Measurements from ENCODE around the gene DNAH11. TPM values are rescaled to one million over a fixed set of nuclear protein-coding genes. Genes with fewer than 3 reads are reported as not detected.
"Not testable (repeated sequence)": the region's sequence is repeated elsewhere in the genome, so short reads cannot be mapped to it uniquely, and the experiment has no call there.

Gene DNAH11
- total RNA-seq, 1 donor from 2014 or later, result 0.82 TPM

- no peak for FAIRE-seq
- DNase-seq (ENCODE audit: low spot score in 2 of 2), result no peak
Measured at GRCh38 chr7:21867816-21868575, 325.2 kb downstream of the DNAH11 start.

GRCh38 chr7:21868576-21868850 lies 325.7 kb downstream of the DNAH11 start:
- DNase-seq (ENCODE audit: low spot score in 2 of 2) (no peak), FAIRE-seq (no peak)

GRCh38 chr7:21869785-21870402 lies 327.1 kb downstream of the DNAH11 start:
- DNase-seq (ENCODE audit: low spot score in 2 of 2) (no peak), FAIRE-seq (no peak)

GRCh38 chr7:21883069-21883468 lies 340.2 kb downstream of the DNAH11 start:
- FAIRE-seq, result no peak
- DNase-seq (ENCODE audit: low spot score in 2 of 2), result no peak

- not testable (repeated sequence) for FAIRE-seq; DNase-seq (ENCODE audit: low spot score in 2 of 2)
Measured at GRCh38 chr7:21883501-21883900, 340.7 kb downstream of the DNAH11 start.

GRCh38 chr7:21884496-21884895 lies 341.7 kb downstream of the DNAH11 start:
- DNase-seq (ENCODE audit: low spot score in 2 of 2) (no peak), FAIRE-seq (no peak)

- no peak for FAIRE-seq
- no peak for DNase-seq (ENCODE audit: low spot score in 2 of 2)
Measured at GRCh38 chr7:21886396-21886795, 343.6 kb downstream of the DNAH11 start.

- DNase-seq (ENCODE audit: low spot score in 2 of 2) (no peak), FAIRE-seq (no peak)
Measured at GRCh38 chr7:21887353-21887752, 344.5 kb downstream of the DNAH11 start.

GRCh38 chr7:21887779-21888178 lies 344.9 kb downstream of the DNAH11 start:
- DNase-seq (ENCODE audit: low spot score in 2 of 2) (no peak), FAIRE-seq (no peak)

GRCh38 chr7:21891291-21891690 lies 348.5 kb downstream of the DNAH11 start:
- DNase-seq (ENCODE audit: low spot score in 2 of 2) (no peak), FAIRE-seq (no peak)

GRCh38 chr7:21893401-21893800 lies 350.6 kb downstream of the DNAH11 start:
- FAIRE-seq (no peak), DNase-seq (ENCODE audit: low spot score in 2 of 2) (no peak)

- FAIRE-seq, result no peak
- no peak for DNase-seq (ENCODE audit: low spot score in 2 of 2)
Measured at GRCh38 chr7:21898265-21898930, 355.6 kb downstream of the DNAH11 start.

- DNase-seq (ENCODE audit: low spot score in 2 of 2) (no peak), FAIRE-seq (no peak)
Measured at GRCh38 chr7:21902240-21902639, 359.4 kb downstream of the DNAH11 start.

- FAIRE-seq (no peak), DNase-seq (ENCODE audit: low spot score in 2 of 2) (no peak)
Measured at GRCh38 chr7:21903020-21903786, 360.4 kb downstream of the DNAH11 start.

GRCh38 chr7:21908746-21909145 lies 365.9 kb downstream of the DNAH11 start:
- FAIRE-seq (no peak), DNase-seq (ENCODE audit: low spot score in 2 of 2) (no peak)

GRCh38 chr7:21910253-21910652 lies 367.4 kb downstream of the DNAH11 start:
- FAIRE-seq (no peak), DNase-seq (ENCODE audit: low spot score in 2 of 2) (no peak)

- DNase-seq (ENCODE audit: low spot score in 2 of 2), result no peak
- no peak for FAIRE-seq
Measured at GRCh38 chr7:21911341-21911875, 368.6 kb downstream of the DNAH11 start.

GRCh38 chr7:21912305-21912704 lies 369.5 kb downstream of the DNAH11 start:
- FAIRE-seq, result no peak
- no peak for DNase-seq (ENCODE audit: low spot score in 2 of 2)

GRCh38 chr7:21912931-21913780 lies 370.3 kb downstream of the DNAH11 start:
- FAIRE-seq (no peak), DNase-seq (ENCODE audit: low spot score in 2 of 2) (no peak)

- no peak for FAIRE-seq
- no peak for DNase-seq (ENCODE audit: low spot score in 2 of 2)
Measured at GRCh38 chr7:21914671-21915070, 371.8 kb downstream of the DNAH11 start.

Data from frontal cortex (tissue), 4 donors.